ENCODE data around the gene MAN1A1. TPM values are rescaled to one million over a fixed set of nuclear protein-coding genes. Genes with fewer than 3 reads are reported as not detected.

MAN1A1 gene
- total RNA-seq, 1 donor = 79.6 TPM

GRCh38 chr6:119226089-119226488 lies 123.5 kb downstream of the MAN1A1 start:
- Histone ChIP-seq H3K27ac (ENCODE audit: low read depth, low read length) (no peak overlapping the region), H2AFZ (ENCODE audit: low read length) (no peak overlapping the region), H3K27me3 (ENCODE audit: insufficient read depth, low read length) (no peaks in the 10 kb centered on the region), H3K4me1 (ENCODE audit: insufficient read depth, low read length) (no peaks in the 10 kb centered on the region), H3K79me2 (ENCODE audit: insufficient read depth, low read length) (no peaks in the 10 kb centered on the region), H4K20me1 (ENCODE audit: insufficient read depth, low read length) (no peaks in the 10 kb centered on the region), H3K4me2 (ENCODE audit: insufficient read depth, low read length) (no peak overlapping the region), H3K4me3 (ENCODE audit: insufficient read depth, low read length) (no peak overlapping the region), H3K36me3 (ENCODE audit: insufficient read depth, low read length) (no peaks in the 10 kb centered on the region), H3K9me3 (ENCODE audit: low read depth, low read length) (no peaks in the 10 kb centered on the region)
- TF ChIP-seq CTCF (IDR thresholded peaks at IDR 0.05; ENCODE audit: extremely low read depth, low read depth, low read length) = no peak
- no peak for DNase-seq (ENCODE audit: insufficient read length, low spot score, missing footprints)

DNA sequence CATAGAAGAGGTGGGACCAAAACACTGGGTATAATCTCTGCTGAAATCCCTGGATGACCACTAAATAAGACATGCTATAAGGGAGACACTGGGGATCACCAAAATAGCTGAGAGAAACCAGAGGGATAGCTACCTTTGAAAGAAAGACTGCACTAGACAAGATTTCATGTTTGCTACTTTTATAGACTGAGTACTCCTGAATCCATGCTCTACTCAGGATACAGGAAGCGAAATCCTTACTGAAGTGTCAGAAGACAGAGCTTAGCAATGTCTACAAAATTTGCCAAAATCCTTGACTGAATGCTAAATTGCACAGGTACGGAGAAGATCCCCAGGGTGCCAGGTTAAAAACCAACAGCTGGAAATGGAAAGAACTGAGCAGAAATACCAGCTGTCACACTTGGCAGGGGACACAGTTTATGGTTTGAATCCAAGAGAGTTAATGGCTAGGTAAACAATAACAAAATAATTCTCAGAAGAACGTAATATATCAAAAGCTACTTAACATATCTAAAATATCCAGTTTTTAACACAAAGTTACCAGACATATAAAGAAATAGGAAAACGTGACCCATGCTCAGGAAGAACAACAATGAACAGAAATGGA lies 125.4 kb downstream of the MAN1A1 start:
- H3K4me3 ChIP-seq (ENCODE audit: insufficient read depth, low read length) = no peak overlapping the region
- H3K4me2 ChIP-seq (ENCODE audit: insufficient read depth, low read length) = no peak overlapping the region
- DNase-seq (ENCODE audit: insufficient read length, low spot score, missing footprints) = no peak
- H3K27me3 ChIP-seq (ENCODE audit: insufficient read depth, low read length) = no peaks in the 10 kb centered on the region
- H3K36me3 ChIP-seq (ENCODE audit: insufficient read depth, low read length) = no peaks in the 10 kb centered on the region
- no peaks in the 10 kb centered on the region for H3K9me3 ChIP-seq (ENCODE audit: low read depth, low read length)
- no peak for TF ChIP-seq CTCF (IDR thresholded peaks at IDR 0.05; ENCODE audit: extremely low read depth, low read depth, low read length)
- H2AFZ ChIP-seq (ENCODE audit: low read length) = no peak overlapping the region
- H3K79me2 ChIP-seq (ENCODE audit: insufficient read depth, low read length) = no peaks in the 10 kb centered on the region
- no peaks in the 10 kb centered on the region for H3K4me1 ChIP-seq (ENCODE audit: insufficient read depth, low read length)
- no peaks in the 10 kb centered on the region for H4K20me1 ChIP-seq (ENCODE audit: insufficient read depth, low read length)
- no peak overlapping the region for H3K27ac ChIP-seq (ENCODE audit: low read depth, low read length)

GRCh38 chr6:119220452-119220851 lies 129.1 kb downstream of the MAN1A1 start:
- DNase-seq (ENCODE audit: insufficient read length, low spot score, missing footprints) = no peak
- H3K27me3 ChIP-seq (ENCODE audit: insufficient read depth, low read length) = no peaks in the 10 kb centered on the region
- no peak overlapping the region for H2AFZ ChIP-seq (ENCODE audit: low read length)
- no peaks in the 10 kb centered on the region for H3K79me2 ChIP-seq (ENCODE audit: insufficient read depth, low read length)
- no peak overlapping the region for H3K4me2 ChIP-seq (ENCODE audit: insufficient read depth, low read length)
- no peak overlapping the region for H3K27ac ChIP-seq (ENCODE audit: low read depth, low read length)
- no peak for TF ChIP-seq CTCF (IDR thresholded peaks at IDR 0.05; ENCODE audit: extremely low read depth, low read depth, low read length)
- no peak overlapping the region for H3K4me3 ChIP-seq (ENCODE audit: insufficient read depth, low read length)
- no peaks in the 10 kb centered on the region for H3K36me3 ChIP-seq (ENCODE audit: insufficient read depth, low read length)
- H4K20me1 ChIP-seq (ENCODE audit: insufficient read depth, low read length) = no peaks in the 10 kb centered on the region
- no peaks in the 10 kb centered on the region for H3K4me1 ChIP-seq (ENCODE audit: insufficient read depth, low read length)
- H3K9me3 ChIP-seq (ENCODE audit: low read depth, low read length) = no peaks in the 10 kb centered on the region

DNA sequence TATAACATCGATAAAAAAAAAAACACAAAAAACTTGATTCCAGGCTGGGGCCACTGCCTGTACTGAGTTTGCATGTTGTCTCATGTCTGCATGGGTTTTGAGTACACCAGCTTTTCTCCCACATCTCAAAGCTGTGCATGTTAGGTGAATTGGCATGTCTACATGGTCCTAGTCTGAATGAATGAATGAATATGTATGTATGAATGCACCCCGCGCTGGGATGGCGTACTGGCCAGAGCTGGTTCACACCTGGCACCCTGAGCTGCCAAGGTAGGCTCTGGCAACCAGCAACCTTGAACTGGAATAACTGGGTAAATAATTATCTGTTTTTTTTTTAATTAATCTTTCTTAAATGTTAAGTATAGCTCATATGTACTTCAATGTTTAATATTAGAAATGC lies 131.0 kb downstream of the MAN1A1 start:
- no peak for DNase-seq (ENCODE audit: insufficient read length, low spot score, missing footprints)
- H4K20me1 ChIP-seq (ENCODE audit: insufficient read depth, low read length) = no peaks in the 10 kb centered on the region
- no peak for TF ChIP-seq CTCF (IDR thresholded peaks at IDR 0.05; ENCODE audit: extremely low read depth, low read depth, low read length)
- no peak overlapping the region for H3K27ac ChIP-seq (ENCODE audit: low read depth, low read length)
- H3K4me1 ChIP-seq (ENCODE audit: insufficient read depth, low read length) = no peaks in the 10 kb centered on the region
- no peaks in the 10 kb centered on the region for H3K36me3 ChIP-seq (ENCODE audit: insufficient read depth, low read length)
- H3K9me3 ChIP-seq (ENCODE audit: low read depth, low read length) = no peaks in the 10 kb centered on the region
- no peak overlapping the region for H2AFZ ChIP-seq (ENCODE audit: low read length)
- H3K4me3 ChIP-seq (ENCODE audit: insufficient read depth, low read length) = no peak overlapping the region
- no peaks in the 10 kb centered on the region for H3K27me3 ChIP-seq (ENCODE audit: insufficient read depth, low read length)
- H3K4me2 ChIP-seq (ENCODE audit: insufficient read depth, low read length) = no peak overlapping the region
- no peaks in the 10 kb centered on the region for H3K79me2 ChIP-seq (ENCODE audit: insufficient read depth, low read length)
